ENCODE data around the gene ZC3H4. TPM values are rescaled to one million over a fixed set of nuclear protein-coding genes. Genes with fewer than 3 reads are reported as not detected.

The ZC3H4 gene
- total and polyA plus RNA-seq, 2 of the 8 experiments (the other 6 are each of a cell fraction or from before 2014, with no cell fraction given): 6.6 to 92.0 TPM

- no peak for TF ChIP-seq RAD21 (IDR thresholded peaks at IDR 0.05 in 1 of 2, conservative IDR thresholded peaks at IDR 0.05 in 1 of 2; ENCODE audit: low read depth in 2 of 2, low read length in 2 of 2)
These were observed 42.8 kb downstream of the ZC3H4 start (continued) for GRCh38 chr19:47070756-47071155.
